Measurements from ENCODE around the gene PSMG4. TPM values are rescaled to one million over a fixed set of nuclear protein-coding genes. Genes with fewer than 3 reads are reported as not detected.
"Not testable (repeated sequence)": the region's sequence is repeated elsewhere in the genome, so short reads cannot be mapped to it uniquely, and the experiment has no call there.

The PSMG4 gene
- total and polyA plus RNA-seq, 8 donors, result 16.9 to 27.5 (median 22.2) TPM

DNA sequence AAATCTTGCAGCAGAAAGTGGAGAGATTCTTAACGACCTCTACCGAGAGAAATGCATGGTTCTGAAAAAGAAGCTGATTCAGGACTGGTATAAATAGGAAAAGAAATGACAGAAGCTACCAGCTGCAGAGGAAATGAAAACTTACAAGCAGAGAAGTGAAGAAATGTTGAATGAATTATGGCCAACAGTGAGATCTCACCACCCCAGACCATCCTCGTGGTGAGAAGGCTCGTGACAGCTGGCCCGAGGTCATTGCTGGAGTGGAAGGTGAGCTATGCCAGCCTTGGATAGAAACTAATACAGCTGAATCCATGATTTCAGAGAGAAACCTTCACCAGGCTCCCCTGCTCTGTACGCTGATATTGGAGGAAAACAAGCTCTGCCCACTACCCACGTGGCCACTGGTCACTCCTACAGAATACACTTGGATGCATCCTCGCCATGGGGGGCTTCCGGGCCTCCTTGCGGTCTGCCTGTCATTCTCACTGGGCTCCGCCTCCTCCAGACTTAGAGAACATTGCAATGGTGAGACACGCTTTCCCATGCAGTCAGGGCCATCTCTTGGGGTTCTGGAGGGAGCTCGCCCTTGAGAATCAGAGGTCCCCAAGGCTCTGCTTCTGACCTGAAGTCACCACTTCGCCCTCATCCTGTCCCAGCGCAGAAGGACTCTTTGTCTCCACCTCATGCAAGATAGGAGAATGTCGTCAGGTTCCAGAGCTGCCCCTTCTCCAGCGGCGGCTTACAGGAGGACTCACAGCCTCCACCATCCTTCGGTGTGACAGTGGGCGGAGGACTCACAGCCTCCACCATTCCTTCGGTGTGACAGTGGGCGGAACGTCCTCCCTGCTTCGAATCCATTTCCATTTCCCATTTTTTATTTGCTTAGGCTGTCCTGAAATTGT lies 20.7 kb upstream of the PSMG4 start:
- Histone ChIP-seq H3K36me3 (no peaks in the 10 kb centered on the region), H3K4me1 (no peaks in the 10 kb centered on the region), H3K4me3 (no peak overlapping the region), H3K27me3 (peaks cover 11 to 57% of the 10 kb centered on the region in 2 donors), H3K27ac (no peak overlapping the region), H3K9me3 (no peaks in the 10 kb centered on the region)
- DNase-seq, result no peak
- ATAC-seq, result no peak
- intact Hi-C loops (cut with DNase I), result no loop called here
- TF ChIP-seq, protein P1, sequence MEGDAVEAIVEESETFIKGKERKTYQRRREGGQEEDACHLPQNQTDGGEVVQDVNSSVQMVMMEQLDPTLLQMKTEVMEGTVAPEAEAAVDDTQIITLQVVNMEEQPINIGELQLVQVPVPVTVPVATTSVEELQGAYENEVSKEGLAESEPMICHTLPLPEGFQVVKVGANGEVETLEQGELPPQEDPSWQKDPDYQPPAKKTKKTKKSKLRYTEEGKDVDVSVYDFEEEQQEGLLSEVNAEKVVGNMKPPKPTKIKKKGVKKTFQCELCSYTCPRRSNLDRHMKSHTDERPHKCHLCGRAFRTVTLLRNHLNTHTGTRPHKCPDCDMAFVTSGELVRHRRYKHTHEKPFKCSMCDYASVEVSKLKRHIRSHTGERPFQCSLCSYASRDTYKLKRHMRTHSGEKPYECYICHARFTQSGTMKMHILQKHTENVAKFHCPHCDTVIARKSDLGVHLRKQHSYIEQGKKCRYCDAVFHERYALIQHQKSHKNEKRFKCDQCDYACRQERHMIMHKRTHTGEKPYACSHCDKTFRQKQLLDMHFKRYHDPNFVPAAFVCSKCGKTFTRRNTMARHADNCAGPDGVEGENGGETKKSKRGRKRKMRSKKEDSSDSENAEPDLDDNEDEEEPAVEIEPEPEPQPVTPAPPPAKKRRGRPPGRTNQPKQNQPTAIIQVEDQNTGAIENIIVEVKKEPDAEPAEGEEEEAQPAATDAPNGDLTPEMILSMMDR (IDR thresholded peaks at IDR 0.05), result no peak

DNA sequence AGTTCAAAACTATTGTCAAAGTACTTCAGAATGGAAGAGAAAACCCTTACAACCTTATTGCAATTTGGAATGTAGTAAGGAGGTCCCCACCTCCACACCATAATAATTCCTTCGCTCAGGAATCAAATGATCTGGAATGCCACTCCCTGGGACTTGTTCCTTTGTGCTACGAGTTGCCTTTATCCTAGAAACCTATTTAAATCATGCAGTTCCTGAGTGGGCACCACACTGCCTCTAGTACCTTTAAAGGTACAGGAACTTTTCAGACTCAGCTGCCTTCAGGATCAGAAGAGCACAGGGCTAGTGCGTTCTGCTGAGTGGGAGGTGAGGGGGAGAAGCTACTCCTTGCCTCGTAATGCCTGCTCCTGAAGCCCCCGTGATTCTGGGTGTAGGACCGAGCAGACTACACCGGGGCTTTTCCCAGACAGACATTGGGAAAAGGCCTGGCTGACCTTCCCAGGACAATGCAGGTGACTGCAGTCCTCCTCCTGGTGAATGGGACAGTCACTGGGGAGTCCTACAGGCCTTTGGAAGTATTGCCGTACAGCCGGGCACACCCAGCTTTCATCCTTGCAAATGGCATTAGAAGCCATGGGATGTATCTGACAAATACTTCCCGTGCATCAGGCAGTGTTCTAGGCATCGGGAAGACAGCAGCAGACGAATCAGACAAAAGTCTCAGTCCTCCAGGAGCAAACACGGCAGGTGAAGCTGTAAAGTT lies 19.5 kb upstream of the PSMG4 start:
- intact Hi-C loops (cut with DNase I), result no loop called here
- Histone ChIP-seq H3K4me3 (no peak overlapping the region), H3K27me3 (peaks cover 4 to 54% of the 10 kb centered on the region in 2 donors)

DNA sequence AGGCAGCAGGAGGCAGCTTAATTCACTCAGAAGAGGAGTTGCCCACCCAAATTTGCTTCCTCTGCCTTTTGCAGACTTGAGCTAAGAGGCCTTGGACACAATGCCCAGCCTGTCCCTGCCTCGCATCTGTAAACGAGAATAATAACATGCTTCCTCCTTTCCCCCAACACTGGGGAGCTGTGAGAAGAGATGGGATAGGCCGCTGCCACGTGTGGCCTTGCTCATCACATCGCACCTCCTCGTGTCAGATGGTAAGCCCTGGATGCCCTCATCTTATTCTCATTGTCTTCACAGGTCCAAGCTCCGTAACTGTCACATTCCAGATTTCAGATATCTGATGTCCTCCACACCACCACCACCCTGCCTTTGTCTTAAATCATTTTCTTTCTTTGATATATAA lies 18.2 kb upstream of the PSMG4 start:
- intact Hi-C loops (cut with DNase I), result no loop called here
- no peaks in the 10 kb centered on the region for H3K9me3 ChIP-seq
- TF ChIP-seq, protein P1 (IDR thresholded peaks at IDR 0.05), result no peak
- no peak for DNase-seq
- H3K27ac ChIP-seq, result no peak overlapping the region
- ATAC-seq, result no peak
- no peak overlapping the region for H3K4me3 ChIP-seq
- H3K27me3 ChIP-seq, result peaks cover 1 to 41% of the 10 kb centered on the region in 2 donors
- no peaks in the 10 kb centered on the region for H3K4me1 ChIP-seq
- H3K36me3 ChIP-seq, result no peaks in the 10 kb centered on the region

More for the DNA sequence above, 19.5 kb upstream of the PSMG4 start:
- TF ChIP-seq, protein P1 (IDR thresholded peaks at IDR 0.05), result no peak
- no peak for DNase-seq
- Histone ChIP-seq H3K36me3 (no peaks in the 10 kb centered on the region), H3K9me3 (no peaks in the 10 kb centered on the region), H3K4me1 (no peaks in the 10 kb centered on the region), H3K27ac (no peak overlapping the region)
- ATAC-seq, result no peak

DNA sequence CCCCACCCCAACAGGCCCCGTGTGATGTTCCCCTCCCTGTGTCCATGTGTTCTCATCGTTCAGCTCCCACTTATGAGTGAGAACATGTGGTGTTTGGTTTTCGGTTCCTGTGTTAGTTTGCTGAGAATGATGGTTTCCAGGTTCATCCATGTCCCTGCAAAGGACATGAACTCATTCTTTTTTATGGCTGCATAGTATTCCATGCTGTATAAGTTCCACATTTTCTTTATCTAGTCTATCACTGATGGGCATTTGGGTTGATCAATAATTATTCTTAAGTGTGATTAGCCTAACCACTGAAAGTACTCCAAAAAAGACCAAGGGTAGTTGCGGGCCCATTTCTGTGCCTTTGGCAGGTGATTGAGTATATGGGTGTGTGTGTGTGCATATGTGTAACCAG lies 17.0 kb upstream of the PSMG4 start:
- H3K9me3 ChIP-seq; intact Hi-C loops (cut with DNase I); H3K36me3 ChIP-seq; H3K27ac ChIP-seq; ATAC-seq; H3K4me3 ChIP-seq; H3K4me1 ChIP-seq; DNase-seq: not testable (repeated sequence)
- H3K27me3 ChIP-seq, result peaks cover 0 to 31% of the 10 kb centered on the region in 2 donors

DNA sequence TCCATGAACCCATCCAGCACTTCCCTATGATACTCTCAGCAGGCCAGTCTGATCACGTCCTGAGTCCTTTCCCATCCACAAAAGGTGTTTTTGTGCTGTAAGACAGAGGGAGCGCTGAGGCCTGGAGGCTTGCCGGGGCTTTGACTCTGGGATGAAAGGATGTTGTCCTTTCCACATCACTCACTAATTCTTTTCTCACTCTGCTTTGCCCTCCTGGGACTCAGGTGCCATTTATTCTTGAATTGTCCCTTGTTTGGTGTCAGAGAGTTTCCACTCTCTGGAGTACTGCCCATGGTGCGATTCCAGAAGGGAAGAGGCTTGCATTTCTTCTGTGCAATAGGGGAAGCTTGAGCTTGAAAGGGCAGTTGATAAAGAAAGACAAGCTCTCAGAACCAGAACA lies 16.0 kb upstream of the PSMG4 start:
- H3K4me1 ChIP-seq, result no peaks in the 10 kb centered on the region
- H3K27me3 ChIP-seq, result peaks cover 0 to 30% of the 10 kb centered on the region in 2 donors
- TF ChIP-seq, protein P1 (IDR thresholded peaks at IDR 0.05), result no peak
- H3K27ac ChIP-seq, result no peak overlapping the region
- ATAC-seq (no peak), DNase-seq (no peak)
- H3K9me3 ChIP-seq, result no peaks in the 10 kb centered on the region
- H3K4me3 ChIP-seq, result no peak overlapping the region
- intact Hi-C loops (cut with DNase I), result no loop called here
- no peaks in the 10 kb centered on the region for H3K36me3 ChIP-seq

Measured in left lung (tissue), 10 donors.